ENCODE results near the gene IFNL1. TPM values are rescaled to one million over a fixed set of nuclear protein-coding genes. Genes with fewer than 3 reads are reported as not detected.

Gene IFNL1
- total RNA-seq (2022; extraction: Qiagen RNA extraction), result 0.39 TPM in 1 of 5 replicates, not detected in the others

DNA sequence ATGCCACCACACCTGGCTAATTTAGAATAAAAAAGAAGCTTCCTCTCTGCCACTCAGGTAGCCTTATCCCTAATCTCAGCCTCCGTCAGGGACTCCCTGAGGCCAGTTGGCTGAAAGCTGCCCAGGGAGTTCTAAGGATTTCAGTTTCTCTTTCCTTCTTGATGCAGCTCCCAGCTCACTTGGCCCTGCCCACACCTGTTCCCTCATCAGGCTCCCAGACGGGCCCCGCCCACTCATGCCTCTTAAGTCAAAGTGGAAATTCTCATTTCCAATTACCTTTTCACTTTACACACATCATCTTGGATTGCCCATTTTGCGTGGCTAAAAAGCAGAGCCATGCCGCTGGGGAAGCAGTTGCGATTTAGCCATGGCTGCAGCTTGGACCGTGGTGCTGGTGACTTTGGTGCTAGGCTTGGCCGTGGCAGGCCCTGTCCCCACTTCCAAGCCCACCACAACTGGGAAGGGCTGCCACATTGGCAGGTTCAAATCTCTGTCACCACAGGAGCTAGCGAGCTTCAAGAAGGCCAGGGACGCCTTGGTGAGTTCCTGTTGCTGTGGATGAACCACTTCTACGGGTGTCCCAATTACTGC, at the start of gene IFNL1:
IFNL1 (plus strand) TSS at position 353 of the 591 bp plus-strand sequence; CDS start at position 368, 15 bp downstream.

GRCh38 chr19:39248806-39249205, 47.4 kb upstream of the IFNL1 start, which contains the start of gene IFNL4:
IFNL4 (minus strand) TSS chr19:39248856.

DNA sequence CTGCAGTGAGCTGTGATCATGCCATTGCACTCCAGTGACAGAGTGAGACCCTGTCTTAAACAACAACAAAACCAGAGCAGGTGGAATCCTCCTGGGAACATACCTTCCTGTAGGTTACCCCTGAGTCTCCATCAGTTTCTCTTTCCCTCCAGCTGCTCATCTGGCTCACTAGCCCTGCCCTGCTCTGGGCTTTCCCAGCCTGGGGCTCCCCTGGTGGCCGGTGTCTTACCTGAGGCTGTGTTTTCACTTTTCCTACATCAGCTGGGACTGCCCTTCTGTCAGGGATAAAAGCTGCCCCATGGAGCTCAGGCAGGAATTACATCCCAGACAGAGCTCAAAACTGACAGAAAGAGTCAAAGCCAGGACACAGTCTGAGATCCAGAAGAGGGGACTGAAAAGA, 28.1 kb upstream of the IFNL1 start, which contains the start of gene IFNL2:
IFNL2 (plus strand) TSS at position 312 of the 400 bp plus-strand sequence. CDS start 173 bp downstream, outside the sequence.

DNA sequence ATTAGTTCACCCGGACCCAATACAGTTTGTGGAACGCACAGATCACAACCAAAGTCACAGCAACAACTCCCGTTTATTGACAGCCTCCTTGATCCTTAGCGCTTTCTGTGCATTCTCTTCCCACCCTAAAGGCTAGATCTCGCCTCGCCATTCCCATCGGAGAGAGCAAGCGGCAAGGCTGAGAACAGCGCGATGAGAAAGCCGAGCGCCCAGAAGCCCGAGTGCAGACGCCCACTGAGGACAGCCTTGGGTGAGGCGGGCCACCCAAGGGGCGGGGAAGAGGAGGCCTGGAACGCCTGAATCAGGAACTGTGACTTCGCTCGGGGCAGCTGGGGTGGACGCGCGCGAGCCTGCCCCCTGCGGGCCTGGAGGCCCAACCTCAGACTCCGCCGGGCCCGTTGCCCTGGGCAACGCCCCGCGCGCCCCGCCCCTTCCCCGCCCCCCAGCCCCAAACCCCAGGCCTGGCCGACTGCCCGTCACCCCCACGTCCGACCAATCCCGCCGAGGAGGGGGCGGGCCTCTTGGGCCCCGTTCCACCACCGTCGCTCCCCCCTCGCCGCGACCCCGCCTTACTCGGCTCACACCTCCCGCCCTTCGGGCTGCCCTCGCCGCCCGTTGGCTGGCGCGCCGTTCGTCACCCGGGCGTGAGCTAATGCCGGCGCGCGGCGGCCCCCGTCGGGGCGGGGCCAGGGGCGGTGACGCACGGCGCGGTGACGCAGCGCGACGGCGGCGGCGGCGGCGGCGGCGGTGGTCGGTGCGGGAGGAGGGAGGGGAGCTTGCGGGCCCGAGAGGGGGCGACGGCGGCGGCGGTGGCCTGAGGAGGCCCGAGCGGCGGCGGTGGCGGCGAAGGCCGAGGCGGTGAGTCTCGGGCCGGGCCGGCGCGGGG, 45.8 kb downstream of the IFNL1 start, which contains the start of gene SAMD4B:
SAMD4B (plus strand) TSS at position 703 of the 886 bp plus-strand sequence. CDS start 14,473 bp downstream, outside the sequence.

Other genes with a start within 250 kb of the IFNL1 start
- 0.05 to 0.17 TPM in 2 of 5 replicates, not detected in the others for gene ACP7, start 212.0 kb upstream of the IFNL1 start, total RNA-seq (2022; extraction: Qiagen RNA extraction)
- gene PAK4, start 170.6 kb upstream of the IFNL1 start, total RNA-seq (2022; extraction: Qiagen RNA extraction), result 82.2 to 115 TPM (median 108 TPM) in 5 replicates
- gene NCCRP1, start 99.4 kb upstream of the IFNL1 start, total RNA-seq (2022; extraction: Qiagen RNA extraction), result 0.81 to 1.6 TPM (median 1.4 TPM) in 5 replicates
- not detected in 5 replicates for gene SYCN, start 92.1 kb upstream of the IFNL1 start, total RNA-seq (2022; extraction: Qiagen RNA extraction)
- gene IFNL3, start 51.4 kb upstream of the IFNL1 start, total RNA-seq (2022; extraction: Qiagen RNA extraction), result not detected in 5 replicates
- not detected in 5 replicates for gene IFNL4, start 47.6 kb upstream of the IFNL1 start, total RNA-seq (2022; extraction: Qiagen RNA extraction)
- gene IFNL2, start 28.0 kb upstream of the IFNL1 start, total RNA-seq (2022; extraction: Qiagen RNA extraction), result not detected in 5 replicates
- 5.7 to 11.3 TPM (median 9.7 TPM) in 5 replicates for gene LRFN1, start 24.5 kb downstream of the IFNL1 start, total RNA-seq (2022; extraction: Qiagen RNA extraction)
- gene GMFG, start 39.6 kb downstream of the IFNL1 start, total RNA-seq (2022; extraction: Qiagen RNA extraction), result 0.49 to 0.59 TPM in 2 of 5 replicates, not detected in the others
- 116 to 175 TPM (median 166 TPM) in 5 replicates for gene SAMD4B, start 46.0 kb downstream of the IFNL1 start, total RNA-seq (2022; extraction: Qiagen RNA extraction)
- 69.0 to 77.2 TPM (median 74.6 TPM) in 5 replicates for gene PAF1, start 94.7 kb downstream of the IFNL1 start, total RNA-seq (2022; extraction: Qiagen RNA extraction)
- 70.3 to 78.2 TPM (median 72.2 TPM) in 5 replicates for gene MED29, start 95.0 kb downstream of the IFNL1 start, total RNA-seq (2022; extraction: Qiagen RNA extraction)
- gene ZFP36, start 110.4 kb downstream of the IFNL1 start, total RNA-seq (2022; extraction: Qiagen RNA extraction), result 175 to 251 TPM (median 211 TPM) in 5 replicates
- 63.4 to 106 TPM (median 88.8 TPM) in 5 replicates for gene PLEKHG2, start 116.3 kb downstream of the IFNL1 start, total RNA-seq (2022; extraction: Qiagen RNA extraction)
- gene RPS16, start 139.5 kb downstream of the IFNL1 start, total RNA-seq (2022; extraction: Qiagen RNA extraction), result 6,732 to 7,787 TPM (median 7,280 TPM) in 5 replicates
- gene SUPT5H, start 149.2 kb downstream of the IFNL1 start, total RNA-seq (2022; extraction: Qiagen RNA extraction), result 165 to 210 TPM (median 178 TPM) in 5 replicates
- 169 to 233 TPM (median 220 TPM) in 5 replicates for gene TIMM50, start 184.4 kb downstream of the IFNL1 start, total RNA-seq (2022; extraction: Qiagen RNA extraction)
- gene DLL3, start 202.5 kb downstream of the IFNL1 start, total RNA-seq (2022; extraction: Qiagen RNA extraction), result 6.5 to 11.3 TPM (median 10.5 TPM) in 5 replicates
- gene SELENOV, start 218.7 kb downstream of the IFNL1 start, total RNA-seq (2022; extraction: Qiagen RNA extraction), result not detected in 5 replicates
- gene EID2B, start 236.4 kb downstream of the IFNL1 start, total RNA-seq (2022; extraction: Qiagen RNA extraction), result 6.6 to 10.3 TPM (median 7.9 TPM) in 5 replicates
- 32.4 to 46.0 TPM (median 44.1 TPM) in 5 replicates for gene EID2, start 243.8 kb downstream of the IFNL1 start, total RNA-seq (2022; extraction: Qiagen RNA extraction)

Measured in A549 treated with Mapracorat at 1 μM for 4 hours (cell line).